Suprapubic skin (tissue), 4 donors: ENCODE results near the gene FKBP4. TPM values are rescaled to one million over a fixed set of nuclear protein-coding genes. Genes with fewer than 3 reads are reported as not detected.

Experiments used
- DNase-seq, 2 donors: peaks; one replicate each; pipeline ENCODE4 v3.0.0-alpha.2; 2019; ENCODE audit warnings: low spot score in 2 of 2
- H3K27ac ChIP-seq: fragments of 200-600 bp; sonication (generic); one replicate; pipeline ENCODE4 v1.5.1; 2019
- H3K27me3 ChIP-seq: fragments of 200-600 bp; sonication (generic); one replicate; pipeline ENCODE4 v1.5.1; 2019
- H3K36me3 ChIP-seq: fragments of 200-600 bp; sonication (generic); one replicate; pipeline ENCODE4 v1.5.1; 2019
- H3K4me1 ChIP-seq: fragments of 200-600 bp; sonication (generic); one replicate; pipeline ENCODE4 v1.5.1; 2019
- H3K4me3 ChIP-seq: fragments of 200-600 bp; sonication (generic); one replicate; pipeline ENCODE4 v1.5.1; 2019; ENCODE audit warnings: mild to moderate bottlenecking
- H3K9me3 ChIP-seq: fragments of 200-600 bp; sonication (generic); one replicate; pipeline ENCODE4 v1.5.1; 2019
- EP300 ChIP-seq: sonication (generic); formaldehyde crosslinking; IDR thresholded peaks from one replicate; pipeline ENCODE4 v1.6.1; 2017; ENCODE audit warnings: antibody characterized with exemption
- POLR2A ChIP-seq, 2 donors: fragments of 450-650 bp; IDR thresholded peaks; one replicate each; pipeline ENCODE4 v1.6.1; 2017; ENCODE audit warnings: antibody characterized with exemption in 2 of 2, mild to moderate bottlenecking in 2 of 2, moderate library complexity in 2 of 2
- POLR2AphosphoS5 ChIP-seq, 3 donors: sonication (generic); formaldehyde crosslinking; IDR thresholded peaks; one replicate each; pipeline ENCODE4 v1.6.1; 2017; ENCODE audit warnings: antibody characterized with exemption in 3 of 3
- WGBS: methylation state at CpG from one replicate; pipeline ENCODE4 v1.1.5; 2018; 5-methylcytosine and 5-hydroxymethylcytosine counted together
- total RNA-seq, 4 donors: library from RNA; depleted of rRNA; stranded (reverse); fragments of >200 nt; gene quantifications; one replicate each; pipeline ENCODE4 v1.1.0, GENCODE V29; 2016
- TF ChIP-seq, protein P1 (sequence below), 2 donors: fragments of 200-600 bp in 1 of 2; fragments of 450-650 bp in 1 of 2; sonication (generic) in 1 of 2; IDR thresholded peaks; one replicate each; pipeline ENCODE4 v1.5.1; 2016 to 2019; ENCODE audit warnings: antibody characterized with exemption in 2 of 2, mild to moderate bottlenecking in 1 of 2, moderate library complexity in 1 of 2

The FKBP4 gene
- total RNA-seq, 4 donors from 2014 or later = 54.3 to 65.6 (median 59.5) TPM

DNA sequence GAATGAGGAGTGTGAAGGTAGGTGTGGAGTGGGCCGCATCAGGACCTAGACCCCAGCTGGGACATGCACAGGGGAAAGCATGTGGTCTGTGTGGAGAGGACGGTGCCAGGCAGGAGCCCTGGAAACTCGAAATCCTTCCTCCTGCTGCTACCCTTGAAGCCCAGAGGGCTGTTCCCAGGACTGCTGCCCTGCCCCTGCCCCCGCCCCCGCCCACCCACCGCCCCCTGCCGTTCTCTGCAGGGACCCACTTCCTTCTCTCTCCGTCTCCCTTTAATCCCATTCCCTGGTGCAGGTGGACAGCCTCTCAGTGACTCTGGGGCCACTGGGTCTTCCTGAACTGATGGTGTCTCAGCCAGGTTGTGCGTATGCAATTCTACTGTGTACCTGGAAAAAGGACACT lies 25.7 kb downstream of the FKBP4 start:
- no peak for DNase-seq
- H3K9me3 ChIP-seq = no peaks in the 10 kb centered on the region
- peaks cover 81% of the 10 kb centered on the region for H3K36me3 ChIP-seq
- H3K4me3 ChIP-seq = no peak overlapping the region
- WGBS = 81% methylated on average over 8 of the region's 9 CpGs
- TF ChIP-seq POLR2A (IDR thresholded peaks at IDR 0.05) = no peak
- no peak for TF ChIP-seq POLR2AphosphoS5 (IDR thresholded peaks at IDR 0.05)
- no peak for TF ChIP-seq EP300
- TF ChIP-seq, protein P1, sequence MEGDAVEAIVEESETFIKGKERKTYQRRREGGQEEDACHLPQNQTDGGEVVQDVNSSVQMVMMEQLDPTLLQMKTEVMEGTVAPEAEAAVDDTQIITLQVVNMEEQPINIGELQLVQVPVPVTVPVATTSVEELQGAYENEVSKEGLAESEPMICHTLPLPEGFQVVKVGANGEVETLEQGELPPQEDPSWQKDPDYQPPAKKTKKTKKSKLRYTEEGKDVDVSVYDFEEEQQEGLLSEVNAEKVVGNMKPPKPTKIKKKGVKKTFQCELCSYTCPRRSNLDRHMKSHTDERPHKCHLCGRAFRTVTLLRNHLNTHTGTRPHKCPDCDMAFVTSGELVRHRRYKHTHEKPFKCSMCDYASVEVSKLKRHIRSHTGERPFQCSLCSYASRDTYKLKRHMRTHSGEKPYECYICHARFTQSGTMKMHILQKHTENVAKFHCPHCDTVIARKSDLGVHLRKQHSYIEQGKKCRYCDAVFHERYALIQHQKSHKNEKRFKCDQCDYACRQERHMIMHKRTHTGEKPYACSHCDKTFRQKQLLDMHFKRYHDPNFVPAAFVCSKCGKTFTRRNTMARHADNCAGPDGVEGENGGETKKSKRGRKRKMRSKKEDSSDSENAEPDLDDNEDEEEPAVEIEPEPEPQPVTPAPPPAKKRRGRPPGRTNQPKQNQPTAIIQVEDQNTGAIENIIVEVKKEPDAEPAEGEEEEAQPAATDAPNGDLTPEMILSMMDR (IDR thresholded peaks at IDR 0.05) = no peak
- H3K4me1 ChIP-seq = no peaks in the 10 kb centered on the region
- no peaks in the 10 kb centered on the region for H3K27me3 ChIP-seq
- H3K27ac ChIP-seq = no peak overlapping the region

- no peak overlapping the region for H3K27ac ChIP-seq
- DNase-seq = no peak
- 76% methylated on average over 7 of the region's 7 CpGs for WGBS
- H3K4me1 ChIP-seq = no peaks in the 10 kb centered on the region
- TF ChIP-seq POLR2AphosphoS5 (IDR thresholded peaks at IDR 0.05) = no peak
- TF ChIP-seq EP300 = no peak
- TF ChIP-seq POLR2A (IDR thresholded peaks at IDR 0.05) = no peak
- TF ChIP-seq, protein P1 (IDR thresholded peaks at IDR 0.05) = no peak
- H3K9me3 ChIP-seq = no peaks in the 10 kb centered on the region
- H3K4me3 ChIP-seq = no peak overlapping the region
- H3K36me3 ChIP-seq = peaks cover 95% of the 10 kb centered on the region
- H3K27me3 ChIP-seq = no peaks in the 10 kb centered on the region
Observed at GRCh38 chr12:2823483-2823882, 28.7 kb downstream of the FKBP4 start.

DNA sequence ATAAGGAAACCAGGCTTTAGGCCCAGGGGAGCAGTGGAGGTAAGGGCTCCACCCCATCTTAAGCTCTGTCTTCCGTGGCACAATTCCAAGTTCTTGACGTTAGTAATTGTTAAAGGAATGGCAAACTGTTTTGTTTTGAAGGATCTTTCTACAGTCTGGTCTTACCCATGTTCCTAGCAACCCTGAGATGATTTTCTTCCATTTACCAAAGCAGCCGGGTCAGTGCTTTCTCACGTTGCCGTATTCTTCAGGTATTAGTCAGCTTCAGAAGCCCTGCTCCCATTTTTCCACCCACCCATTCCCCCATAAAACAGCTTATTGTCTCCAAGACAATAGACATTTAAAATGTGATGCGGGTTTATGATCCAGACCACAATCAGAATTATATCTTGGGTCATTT lies 29.8 kb downstream of the FKBP4 start:
- Histone ChIP-seq H3K27ac (no peak overlapping the region), H3K4me3 (no peak overlapping the region), H3K9me3 (no peaks in the 10 kb centered on the region), H3K4me1 (no peaks in the 10 kb centered on the region), H3K27me3 (no peaks in the 10 kb centered on the region), H3K36me3 (peaks cover 99% of the 10 kb centered on the region)
- WGBS = 79% methylated on average over 6 of the region's 6 CpGs
- no peak for TF ChIP-seq POLR2AphosphoS5 (IDR thresholded peaks at IDR 0.05)
- TF ChIP-seq, protein P1 (IDR thresholded peaks at IDR 0.05) = no peak
- no peak for DNase-seq

DNA sequence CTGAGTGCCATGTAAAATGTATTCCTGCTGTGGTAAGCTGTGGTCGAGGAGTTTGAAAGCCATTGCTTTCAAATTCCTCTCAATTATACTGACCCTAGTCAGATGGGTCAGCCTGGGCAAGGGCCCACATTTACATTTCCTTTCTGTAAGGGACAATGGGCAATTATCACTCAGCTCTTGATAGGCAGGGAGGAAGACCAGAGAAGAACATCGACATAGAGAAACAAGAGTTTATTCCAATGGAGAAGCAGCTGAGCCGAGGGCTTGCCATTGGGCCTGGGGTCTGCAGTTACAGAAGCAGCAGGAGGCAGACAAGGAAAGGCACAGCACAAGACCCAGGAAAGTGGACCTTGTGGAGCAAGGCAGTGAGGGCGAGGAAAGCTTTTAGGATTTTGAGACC lies 30.4 kb downstream of the FKBP4 start:
- whole genome bisulfite sequencing = 74% methylated on average over 4 of the region's 4 CpGs
- Histone ChIP-seq H3K36me3 (peaks cover 100% of the 10 kb centered on the region), H3K27ac (no peak overlapping the region), H3K4me1 (no peaks in the 10 kb centered on the region), H3K27me3 (no peaks in the 10 kb centered on the region), H3K9me3 (no peaks in the 10 kb centered on the region), H3K4me3 (no peak overlapping the region)
- TF ChIP-seq EP300 (no peak), POLR2A (IDR thresholded peaks at IDR 0.05) (no peak), POLR2AphosphoS5 (IDR thresholded peaks at IDR 0.05) (no peak)
- TF ChIP-seq, protein P1 (IDR thresholded peaks at IDR 0.05) = no peak
- DNase-seq = no peak

DNA sequence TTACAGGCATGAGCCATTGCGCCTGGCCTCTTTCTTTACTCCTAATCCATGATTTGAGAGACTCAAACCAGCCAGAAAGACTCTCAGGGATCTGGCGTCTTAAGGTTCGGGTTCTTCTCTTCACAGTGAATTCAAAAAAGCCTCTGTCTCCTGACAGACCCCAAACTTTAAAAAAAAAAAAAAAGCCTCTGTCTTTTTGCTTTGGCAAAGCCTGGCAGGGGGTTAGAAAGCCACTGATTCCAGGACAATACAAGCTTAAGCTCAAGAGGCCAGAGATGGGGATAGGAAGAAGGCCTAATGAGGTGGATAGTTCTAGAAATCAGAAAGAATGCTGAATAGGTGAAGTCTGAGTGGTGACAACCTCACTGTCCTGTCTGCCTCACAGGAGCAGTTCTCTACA lies 31.3 kb downstream of the FKBP4 start:
- DNase-seq = no peak
- H3K27ac ChIP-seq = no peak overlapping the region
- no peaks in the 10 kb centered on the region for H3K9me3 ChIP-seq
- no peak for TF ChIP-seq POLR2A (IDR thresholded peaks at IDR 0.05)
- TF ChIP-seq, protein P1 (IDR thresholded peaks at IDR 0.05) = no peak
- no peak for TF ChIP-seq EP300
- no peak for TF ChIP-seq POLR2AphosphoS5 (IDR thresholded peaks at IDR 0.05)
- H3K4me3 ChIP-seq = no peak overlapping the region
- 96% methylated on average over 3 of the region's 3 CpGs for WGBS
- peaks cover 100% of the 10 kb centered on the region for H3K36me3 ChIP-seq
- H3K27me3 ChIP-seq = no peaks in the 10 kb centered on the region
- no peaks in the 10 kb centered on the region for H3K4me1 ChIP-seq
